ENCODE data around the gene VAMP3.

Gene VAMP3

GRCh38 chr1:7770997-7771822, at the start of gene VAMP3:
Gene VAMP3, plus strand, starts transcription at chr1:7771296. Its CDS starts 88 bp downstream, at chr1:7771384.
- TF ChIP-seq CTCF (IDR thresholded peaks at IDR 0.05; ENCODE audit: low read depth, low read length, missing control alignments): no peak
- DNase-seq (ENCODE audit: low read depth): no peak
- H3K4me3 ChIP-seq (ENCODE audit: low read depth, low read length): peak within 1 kb of the TSS; percentile 72

GRCh38 chr1:7721940-7722669, 49.0 kb upstream of the VAMP3 start:
- no peak for TF ChIP-seq CTCF (IDR thresholded peaks at IDR 0.05; ENCODE audit: low read depth, low read length, missing control alignments)
- no peak for DNase-seq (ENCODE audit: low read depth)
- no peak overlapping the region for H3K4me3 ChIP-seq (ENCODE audit: low read depth, low read length)

- no peak overlapping the region for H3K4me3 ChIP-seq (ENCODE audit: low read depth, low read length)
- no peak for TF ChIP-seq CTCF (IDR thresholded peaks at IDR 0.05; ENCODE audit: low read depth, low read length, missing control alignments)
- DNase-seq (ENCODE audit: low read depth): no peak
These were observed 48.5 kb upstream of the VAMP3 start for GRCh38 chr1:7722670-7723012.

GRCh38 chr1:7726623-7727022, 44.5 kb upstream of the VAMP3 start:
- H3K4me3 ChIP-seq (ENCODE audit: low read depth, low read length): no peak overlapping the region
- DNase-seq (ENCODE audit: low read depth): no peak
- no peak for TF ChIP-seq CTCF (IDR thresholded peaks at IDR 0.05; ENCODE audit: low read depth, low read length, missing control alignments)

- DNase-seq (ENCODE audit: low read depth): no peak
- no peak overlapping the region for H3K4me3 ChIP-seq (ENCODE audit: low read depth, low read length)
- no peak for TF ChIP-seq CTCF (IDR thresholded peaks at IDR 0.05; ENCODE audit: low read depth, low read length, missing control alignments)
These were observed 43.2 kb upstream of the VAMP3 start for GRCh38 chr1:7727809-7728471.

GRCh38 chr1:7729761-7730160, 41.3 kb upstream of the VAMP3 start:
- DNase-seq (ENCODE audit: low read depth): no peak
- TF ChIP-seq CTCF (IDR thresholded peaks at IDR 0.05; ENCODE audit: low read depth, low read length, missing control alignments): no peak
- no peak overlapping the region for H3K4me3 ChIP-seq (ENCODE audit: low read depth, low read length)
